Measurements from ENCODE around the gene GSTM2. TPM values are rescaled to one million over a fixed set of nuclear protein-coding genes. Genes with fewer than 3 reads are reported as not detected.

Gene GSTM2
- total RNA-seq, 2 donors from 2014 or later = 18.4 to 30.3 TPM

DNA sequence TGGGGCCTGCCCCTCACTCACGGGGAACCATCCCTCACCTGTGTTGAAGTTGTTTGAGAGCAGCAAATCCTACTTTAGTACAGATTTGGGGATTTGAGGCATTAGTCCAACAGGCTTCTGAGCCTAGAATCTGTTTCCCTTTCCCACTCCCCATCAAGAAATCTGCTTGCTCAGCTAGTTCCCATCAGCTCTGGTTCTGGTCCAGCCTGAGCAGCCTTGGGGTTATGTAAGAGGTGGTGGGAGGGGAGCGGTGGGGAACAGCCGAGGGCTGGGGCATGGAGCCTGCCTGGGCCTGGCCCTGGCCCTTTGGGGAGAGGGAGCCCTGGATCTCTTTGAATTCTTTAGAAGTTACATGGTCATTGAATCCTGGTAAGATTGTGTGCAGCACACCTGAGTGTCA is 48.3 kb downstream of the GSTM2 start:
- Histone ChIP-seq H3K4me3 (ENCODE audit: low read length) (no peak overlapping the region), H3K27ac (ENCODE audit: low read depth, low read length) (no peak overlapping the region), H3K27me3 (ENCODE audit: control insufficient read depth, insufficient read depth, low read length, poor library complexity, severe bottlenecking) (no peaks in the 10 kb centered on the region), H3K4me1 (ENCODE audit: control insufficient read depth, insufficient read depth, low read length) (no peaks in the 10 kb centered on the region), H3K9me3 (ENCODE audit: control insufficient read depth, low read length) (no peaks in the 10 kb centered on the region), H3K9ac (ENCODE audit: extremely low read depth, low read length, poor library complexity, severe bottlenecking) (no peak overlapping the region), H3K36me3 (ENCODE audit: control insufficient read depth, insufficient read depth, low read length) (no peaks in the 10 kb centered on the region)
- Mint-ChIP-seq H3K4me3 (no peak overlapping the region), H3K9me3 (no peaks in the 10 kb centered on the region), H3K27me3 (ENCODE audit: insufficient read depth) (peaks cover 5% of the 10 kb centered on the region), H3K36me3 (ENCODE audit: low read depth) (no peaks in the 10 kb centered on the region), H3K27ac (no peak overlapping the region), H3K4me1 (peaks cover 2% of the 10 kb centered on the region)
- TF ChIP-seq, protein P1, sequence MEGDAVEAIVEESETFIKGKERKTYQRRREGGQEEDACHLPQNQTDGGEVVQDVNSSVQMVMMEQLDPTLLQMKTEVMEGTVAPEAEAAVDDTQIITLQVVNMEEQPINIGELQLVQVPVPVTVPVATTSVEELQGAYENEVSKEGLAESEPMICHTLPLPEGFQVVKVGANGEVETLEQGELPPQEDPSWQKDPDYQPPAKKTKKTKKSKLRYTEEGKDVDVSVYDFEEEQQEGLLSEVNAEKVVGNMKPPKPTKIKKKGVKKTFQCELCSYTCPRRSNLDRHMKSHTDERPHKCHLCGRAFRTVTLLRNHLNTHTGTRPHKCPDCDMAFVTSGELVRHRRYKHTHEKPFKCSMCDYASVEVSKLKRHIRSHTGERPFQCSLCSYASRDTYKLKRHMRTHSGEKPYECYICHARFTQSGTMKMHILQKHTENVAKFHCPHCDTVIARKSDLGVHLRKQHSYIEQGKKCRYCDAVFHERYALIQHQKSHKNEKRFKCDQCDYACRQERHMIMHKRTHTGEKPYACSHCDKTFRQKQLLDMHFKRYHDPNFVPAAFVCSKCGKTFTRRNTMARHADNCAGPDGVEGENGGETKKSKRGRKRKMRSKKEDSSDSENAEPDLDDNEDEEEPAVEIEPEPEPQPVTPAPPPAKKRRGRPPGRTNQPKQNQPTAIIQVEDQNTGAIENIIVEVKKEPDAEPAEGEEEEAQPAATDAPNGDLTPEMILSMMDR (conservative IDR thresholded peaks at IDR 0.05) = no peak
- WGBS, 2 experiments (ENCODE audit: insufficient coverage in 1 of 2, insufficient read length in 1 of 2) = 86% methylated on average over 3 of the region's 3 CpGs; no CpG with 5 or more reads in 1 of the 2 experiments
- no peak for DNase-seq

DNA sequence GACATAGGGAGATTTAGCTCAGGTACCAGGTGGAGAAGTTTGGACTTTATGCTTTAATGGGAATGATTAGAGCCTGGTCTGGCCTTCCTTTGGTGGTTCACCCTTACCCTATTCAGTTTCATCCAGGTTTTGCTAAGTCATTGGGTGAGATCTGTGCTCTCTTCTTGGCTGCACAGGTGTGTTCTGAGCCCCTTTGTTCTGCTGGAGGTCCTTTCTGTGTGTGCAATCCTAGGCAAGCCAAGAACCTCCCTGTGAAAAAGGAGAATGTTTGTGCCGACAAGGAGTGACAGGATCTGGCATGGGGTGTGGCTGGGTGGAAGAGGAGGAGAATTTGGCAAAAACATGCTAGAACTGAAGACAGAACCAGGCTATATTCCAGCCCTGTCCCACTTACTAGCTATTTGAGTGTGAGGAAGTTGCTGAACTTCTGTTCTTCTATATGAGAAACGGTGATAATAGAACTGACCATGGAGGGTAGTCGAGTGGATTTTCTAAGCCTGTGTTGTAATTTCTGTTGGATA is 48.8 kb downstream of the GSTM2 start:
- Mint-ChIP-seq H3K27me3 (ENCODE audit: insufficient read depth) (peaks cover 5% of the 10 kb centered on the region), H3K27ac (no peak overlapping the region), H3K4me3 (no peak overlapping the region), H3K36me3 (ENCODE audit: low read depth) (no peaks in the 10 kb centered on the region), H3K4me1 (peaks cover 3% of the 10 kb centered on the region), H3K9me3 (peaks cover 1% of the 10 kb centered on the region)
- DNase-seq = no peak
- Histone ChIP-seq H3K36me3 (ENCODE audit: control insufficient read depth, insufficient read depth, low read length) (no peaks in the 10 kb centered on the region), H3K4me3 (ENCODE audit: low read length) (no peak overlapping the region), H3K4me1 (ENCODE audit: control insufficient read depth, insufficient read depth, low read length) (no peaks in the 10 kb centered on the region), H3K9me3 (ENCODE audit: control insufficient read depth, low read length) (peaks cover 2% of the 10 kb centered on the region), H3K9ac (ENCODE audit: extremely low read depth, low read length, poor library complexity, severe bottlenecking) (no peak overlapping the region), H3K27ac (ENCODE audit: low read depth, low read length) (no peak overlapping the region), H3K27me3 (ENCODE audit: control insufficient read depth, insufficient read depth, low read length, poor library complexity, severe bottlenecking) (no peaks in the 10 kb centered on the region)
- 82 to 87% methylated on average over 3 of the region's 3 CpGs for WGBS, 2 experiments (ENCODE audit: insufficient coverage in 1 of 2, insufficient read length in 1 of 2)
- TF ChIP-seq, protein P1 (conservative IDR thresholded peaks at IDR 0.05) = no peak

DNA sequence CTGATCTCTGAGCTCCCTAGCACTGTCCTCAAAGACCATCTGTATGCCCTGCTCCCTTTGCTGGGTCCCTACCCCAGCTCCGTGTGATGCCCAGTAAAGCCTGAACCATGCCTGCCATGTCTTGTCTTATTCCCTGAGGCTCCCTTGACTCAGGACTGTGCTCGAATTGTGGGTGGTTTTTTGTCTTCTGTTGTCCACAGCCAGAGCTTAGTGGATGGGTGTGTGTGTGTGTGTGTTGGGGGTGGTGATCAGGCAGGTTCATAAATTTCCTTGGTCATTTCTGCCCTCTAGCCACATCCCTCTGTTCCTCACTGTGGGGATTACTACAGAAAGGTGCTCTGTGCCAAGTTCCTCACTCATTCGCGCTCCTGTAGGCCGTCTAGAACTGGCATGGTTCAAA is 49.9 kb downstream of the GSTM2 start:
- no peak overlapping the region for H3K27ac Mint-ChIP-seq
- Histone ChIP-seq H3K9me3 (ENCODE audit: control insufficient read depth, low read length) (peaks cover 8% of the 10 kb centered on the region), H3K27me3 (ENCODE audit: control insufficient read depth, insufficient read depth, low read length, poor library complexity, severe bottlenecking) (no peaks in the 10 kb centered on the region), H3K9ac (ENCODE audit: extremely low read depth, low read length, poor library complexity, severe bottlenecking) (no peak overlapping the region), H3K36me3 (ENCODE audit: control insufficient read depth, insufficient read depth, low read length) (no peaks in the 10 kb centered on the region), H3K4me3 (ENCODE audit: low read length) (no peak overlapping the region), H3K27ac (ENCODE audit: low read depth, low read length) (no peak overlapping the region), H3K4me1 (ENCODE audit: control insufficient read depth, insufficient read depth, low read length) (no peaks in the 10 kb centered on the region)
- TF ChIP-seq, protein P1 (conservative IDR thresholded peaks at IDR 0.05) = no peak
- peaks cover 5% of the 10 kb centered on the region for H3K27me3 Mint-ChIP-seq (ENCODE audit: insufficient read depth)
- peaks cover 1% of the 10 kb centered on the region for H3K9me3 Mint-ChIP-seq
- no peaks in the 10 kb centered on the region for H3K36me3 Mint-ChIP-seq (ENCODE audit: low read depth)
- DNase-seq = no peak
- 89 to 93% methylated on average over 3 to 5 of the region's 5 CpGs for WGBS, 2 experiments (ENCODE audit: insufficient coverage in 1 of 2, insufficient read length in 1 of 2)
- no peak overlapping the region for H3K4me3 Mint-ChIP-seq
- H3K4me1 Mint-ChIP-seq = peaks cover 3% of the 10 kb centered on the region

All from endodermal cell (in vitro differentiated cells).